ENCODE results near the gene SYT1.

SYT1 gene

GRCh38 chr12:79393842-79394241 lies 529.3 kb downstream of the SYT1 start:
- TF ChIP-seq CTCF (IDR thresholded peaks at IDR 0.05; ENCODE audit: low read depth, low read length): no peak
- H3K9me3 ChIP-seq (ENCODE audit: severe bottlenecking): no peaks in the 10 kb centered on the region
- no peak overlapping the region for H3K4me3 ChIP-seq (ENCODE audit: low read depth, low read length)
- no peak for DNase-seq
- H3K27me3 ChIP-seq (ENCODE audit: insufficient read depth, low read depth, severe bottlenecking): no peaks in the 10 kb centered on the region
- no peak overlapping the region for H3K27ac ChIP-seq
- H3K36me3 ChIP-seq: no peaks in the 10 kb centered on the region

- Histone ChIP-seq H3K4me3 (ENCODE audit: low read depth, low read length) (no peak overlapping the region), H3K36me3 (no peaks in the 10 kb centered on the region), H3K9me3 (ENCODE audit: severe bottlenecking) (no peaks in the 10 kb centered on the region), H3K27me3 (ENCODE audit: insufficient read depth, low read depth, severe bottlenecking) (no peaks in the 10 kb centered on the region), H3K27ac (no peak overlapping the region)
- no peak for DNase-seq
- TF ChIP-seq CTCF (IDR thresholded peaks at IDR 0.05; ENCODE audit: low read depth, low read length): no peak
Observed at GRCh38 chr12:79397609-79398008, 533.0 kb downstream of the SYT1 start.

GRCh38 chr12:79400481-79400880 lies 535.9 kb downstream of the SYT1 start:
- TF ChIP-seq CTCF (IDR thresholded peaks at IDR 0.05; ENCODE audit: low read depth, low read length): no peak
- no peak for DNase-seq
- no peaks in the 10 kb centered on the region for H3K36me3 ChIP-seq

GRCh38 chr12:79402606-79403005 lies 538.0 kb downstream of the SYT1 start:
- Histone ChIP-seq H3K27me3 (ENCODE audit: insufficient read depth, low read depth, severe bottlenecking) (no peaks in the 10 kb centered on the region), H3K36me3 (no peaks in the 10 kb centered on the region), H3K27ac (no peak overlapping the region), H3K4me3 (ENCODE audit: low read depth, low read length) (no peak overlapping the region), H3K9me3 (ENCODE audit: severe bottlenecking) (no peaks in the 10 kb centered on the region)
- no peak for TF ChIP-seq CTCF (IDR thresholded peaks at IDR 0.05; ENCODE audit: low read depth, low read length)
- DNase-seq: no peak

More at GRCh38 chr12:79400481-79400880, 535.9 kb downstream of the SYT1 start:
- no peaks in the 10 kb centered on the region for H3K27me3 ChIP-seq (ENCODE audit: insufficient read depth, low read depth, severe bottlenecking)
- H3K4me3 ChIP-seq (ENCODE audit: low read depth, low read length): no peak overlapping the region
- no peak overlapping the region for H3K27ac ChIP-seq
- no peaks in the 10 kb centered on the region for H3K9me3 ChIP-seq (ENCODE audit: severe bottlenecking)

- TF ChIP-seq CTCF (IDR thresholded peaks at IDR 0.05; ENCODE audit: low read depth, low read length): no peak
- Histone ChIP-seq H3K9me3 (ENCODE audit: severe bottlenecking) (no peaks in the 10 kb centered on the region), H3K27me3 (ENCODE audit: insufficient read depth, low read depth, severe bottlenecking) (no peaks in the 10 kb centered on the region), H3K4me3 (ENCODE audit: low read depth, low read length) (no peak overlapping the region), H3K27ac (no peak overlapping the region), H3K36me3 (no peaks in the 10 kb centered on the region)
- no peak for DNase-seq
Observed at GRCh38 chr12:79406993-79407392, 542.4 kb downstream of the SYT1 start.
